ENCODE data around the gene IQCE. TPM values are rescaled to one million over a fixed set of nuclear protein-coding genes. Genes with fewer than 3 reads are reported as not detected.

IQCE gene
- total RNA-seq, 1 experiment from 2014 or later = 44.8 TPM

- Histone ChIP-seq H3K27me3 (ENCODE audit: control insufficient read depth, insufficient read depth, low read length) (no peaks in the 10 kb centered on the region), H3K4me1 (ENCODE audit: control insufficient read depth, insufficient read depth, low read length) (peaks cover 71% of the 10 kb centered on the region), H3K4me3 (ENCODE audit: low read depth in 2 of 2, low read length in 2 of 2) (no peak overlapping the region), H3K36me3 (ENCODE audit: control insufficient read depth, insufficient read depth, low read length) (0 out of 2 replicates have a peak, but pooled peaks cover 2% of the 10 kb centered on the region), H3K27ac (ENCODE audit: low read length) (peak overlapping the region; percentile 83), H3K9me3 (ENCODE audit: control insufficient read depth, insufficient read depth, low read depth, low read length) (no peaks in the 10 kb centered on the region)
- ChIA-PET POLR2A (no interaction called here), CTCF (interaction anchor here (0.9 to 1.0 kb wide), 2 partner anchors 12 to 18 kb away, joined by 3 to 4 read pairs; partner anchors contain the start of gene TTYH3)
- intact Hi-C loops (cut with micrococcal nuclease; ENCODE audit: unreplicated experiment) = no loop called here
- BruUV-seq (replicated peaks) = no TSS peak
- DNase-seq (ENCODE audit: low read depth, low spot score) (no peak), ATAC-seq (no peak)
- in situ Hi-C loops (cut with HindIII; ENCODE audit: low pct_unique_long_range_greater_than_20kb, low sequenced_read_pairs) = no loop called here
- TF ChIP-seq REST (IDR thresholded peaks at IDR 0.05; ENCODE audit: insufficient read depth in 1 of 2, low read depth in 2 of 2, low read length in 1 of 2) = no peak
- no peak for TF ChIP-seq SIN3A (IDR thresholded peaks at IDR 0.05; ENCODE audit: borderline replicate concordance, insufficient read depth, low read depth, low read length)
- peak; percentile 88; the same call in 1 of the 2 replicates for TF ChIP-seq CTCF (IDR thresholded peaks at IDR 0.05)
- no peak for TF ChIP-seq POLR2AphosphoS5 (IDR thresholded peaks at IDR 0.05; ENCODE audit: low read depth, low read length)
- 0 out of 2 replicates have a peak, but pooled peaks have one; percentile 48 for TF ChIP-seq TCF7L2 (IDR thresholded peaks at IDR 0.05; ENCODE audit: low read depth, low read length)
Observed at GRCh38 chr7:2643386-2644219, 84.8 kb downstream of the IQCE start.

DNA sequence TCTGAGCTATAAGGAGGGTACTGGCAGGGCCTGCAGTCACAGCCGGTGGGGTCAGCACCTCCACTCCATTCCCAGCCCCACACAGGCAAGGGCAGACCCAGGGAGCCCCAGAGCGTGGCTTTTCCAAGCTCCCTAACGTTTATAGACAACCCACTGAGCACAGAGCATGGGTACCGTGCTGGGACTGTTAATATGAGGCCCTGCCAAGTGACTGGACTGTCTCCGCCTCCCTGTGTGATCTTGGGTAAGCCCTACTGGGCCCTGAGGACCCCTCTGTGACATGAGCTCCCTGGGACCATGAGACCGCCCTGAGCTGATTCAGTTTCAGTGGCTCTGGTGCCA is 85.4 kb downstream of the IQCE start:
- DNase-seq (ENCODE audit: low read depth, low spot score) = no peak
- no peak for ATAC-seq
- Histone ChIP-seq H3K27ac (ENCODE audit: low read length) (peak overlapping the region; percentile 83), H3K4me1 (ENCODE audit: control insufficient read depth, insufficient read depth, low read length) (peaks cover 65% of the 10 kb centered on the region), H3K4me3 (ENCODE audit: low read depth in 2 of 2, low read length in 2 of 2) (no peak overlapping the region), H3K36me3 (ENCODE audit: control insufficient read depth, insufficient read depth, low read length) (0 out of 2 replicates have a peak, but pooled peaks cover 2% of the 10 kb centered on the region), H3K9me3 (ENCODE audit: control insufficient read depth, insufficient read depth, low read depth, low read length) (no peaks in the 10 kb centered on the region), H3K27me3 (ENCODE audit: control insufficient read depth, insufficient read depth, low read length) (no peaks in the 10 kb centered on the region)
- TF ChIP-seq REST (IDR thresholded peaks at IDR 0.05; ENCODE audit: insufficient read depth in 1 of 2, low read depth in 2 of 2, low read length in 1 of 2) (no peak), POLR2AphosphoS5 (IDR thresholded peaks at IDR 0.05; ENCODE audit: low read depth, low read length) (no peak), CTCF (IDR thresholded peaks at IDR 0.05) (no peak), SIN3A (IDR thresholded peaks at IDR 0.05; ENCODE audit: borderline replicate concordance, insufficient read depth, low read depth, low read length) (no peak), TCF7L2 (IDR thresholded peaks at IDR 0.05; ENCODE audit: low read depth, low read length) (no peak)
- no TSS peak for BruUV-seq (replicated peaks)
- intact Hi-C loops (cut with micrococcal nuclease; ENCODE audit: unreplicated experiment) (no loop called here), in situ Hi-C loops (cut with HindIII; ENCODE audit: low pct_unique_long_range_greater_than_20kb, low sequenced_read_pairs) (no loop called here)
- CTCF ChIA-PET = interaction anchor here (0.9 to 1.0 kb wide), 2 partner anchors 13 to 17 kb away, joined by 3 to 4 read pairs; partner anchors contain the start of gene TTYH3
- POLR2A ChIA-PET = no interaction called here
